ENCODE data around the gene MED6.

Gene MED6, protein sequence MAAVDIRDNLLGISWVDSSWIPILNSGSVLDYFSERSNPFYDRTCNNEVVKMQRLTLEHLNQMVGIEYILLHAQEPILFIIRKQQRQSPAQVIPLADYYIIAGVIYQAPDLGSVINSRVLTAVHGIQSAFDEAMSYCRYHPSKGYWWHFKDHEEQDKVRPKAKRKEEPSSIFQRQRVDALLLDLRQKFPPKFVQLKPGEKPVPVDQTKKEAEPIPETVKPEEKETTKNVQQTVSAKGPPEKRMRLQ

DNA sequence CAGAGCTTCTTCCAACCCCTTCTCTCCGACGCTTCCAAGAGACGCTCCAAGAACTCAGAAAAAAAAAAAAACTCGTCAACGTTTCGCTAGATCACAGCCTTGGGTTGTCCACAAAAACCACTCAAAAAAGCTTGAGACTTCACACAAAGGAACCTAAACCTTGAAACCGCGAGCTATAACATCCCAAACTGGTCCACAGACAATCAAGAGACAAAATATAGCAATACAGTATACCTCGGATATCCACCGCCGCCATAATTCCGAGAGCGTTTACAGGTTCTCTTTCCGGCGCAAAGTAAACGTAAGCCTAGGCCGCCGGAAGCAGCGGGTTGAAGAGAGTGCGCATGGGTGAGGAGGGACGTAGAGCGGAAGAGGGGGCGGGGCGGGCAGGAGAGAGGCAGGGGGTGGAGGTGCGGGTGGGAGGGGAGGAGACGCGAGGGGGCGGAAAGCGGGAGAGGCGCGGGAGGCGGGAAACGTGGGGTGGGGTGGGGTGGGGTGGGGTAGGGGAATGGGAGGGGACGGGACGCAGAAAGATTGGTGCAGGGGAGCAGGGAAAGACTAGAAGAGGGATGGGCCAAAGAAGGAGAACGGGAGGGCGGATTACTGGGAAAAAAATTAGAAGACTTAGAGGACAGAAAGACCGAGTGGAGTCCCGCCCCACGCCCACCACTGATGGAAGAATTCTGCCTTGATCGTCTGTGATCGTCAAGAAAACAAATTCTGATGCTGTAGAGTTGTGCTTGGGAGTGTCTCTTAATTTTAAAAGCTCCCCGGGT, at the start of gene MED6:
MED6 (minus strand) TSS at position 274 of the 776 bp plus-strand sequence; CDS start at position 256, 18 bp downstream.
- H3K4me3 ChIP-seq (ENCODE audit: low read depth, low read length), result peak within 1 kb of the TSS; percentile 99

DNA sequence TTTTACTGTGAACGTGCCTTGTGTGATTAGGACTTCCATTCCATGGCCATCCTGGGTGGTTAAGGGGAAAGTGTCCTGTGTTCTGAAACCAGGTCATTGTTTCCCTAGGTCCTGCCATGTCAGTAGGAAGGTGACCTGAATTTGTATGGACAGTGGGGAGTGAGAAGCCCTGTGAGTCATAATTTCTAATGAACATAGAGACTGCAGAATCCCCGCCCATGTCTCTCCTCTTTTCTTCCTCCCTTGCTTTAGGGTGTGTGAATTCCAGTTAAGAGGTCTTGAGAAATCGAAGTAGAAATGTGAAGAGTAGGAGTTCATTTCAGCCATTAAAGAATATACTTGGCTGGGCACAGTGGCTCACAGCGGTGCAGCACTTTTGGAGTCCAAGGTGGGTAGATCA, 49.3 kb upstream of the MED6 start:
- H3K4me3 ChIP-seq (ENCODE audit: low read depth, low read length), result no peak overlapping the region

DNA sequence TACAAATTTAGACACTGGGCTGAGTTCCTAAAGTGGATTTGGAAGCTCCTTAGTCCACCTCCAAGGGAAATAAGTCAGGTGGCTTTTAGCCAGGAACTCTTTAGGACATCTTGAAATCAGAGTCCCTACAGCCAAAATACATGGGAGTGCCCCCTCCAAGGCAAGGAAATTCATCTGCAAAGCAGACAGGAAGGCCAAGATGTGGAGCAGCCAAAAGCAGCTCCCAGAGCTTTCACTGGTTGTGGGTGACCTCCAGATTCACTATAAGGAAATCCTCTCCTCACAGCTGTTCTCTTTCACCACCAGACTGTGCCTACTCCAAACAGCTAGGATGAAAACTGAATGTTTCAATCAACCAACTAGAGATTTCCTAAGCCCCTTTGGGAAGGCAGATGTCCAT, 47.9 kb upstream of the MED6 start:
- H3K4me3 ChIP-seq (ENCODE audit: low read depth, low read length), result no peak overlapping the region

DNA sequence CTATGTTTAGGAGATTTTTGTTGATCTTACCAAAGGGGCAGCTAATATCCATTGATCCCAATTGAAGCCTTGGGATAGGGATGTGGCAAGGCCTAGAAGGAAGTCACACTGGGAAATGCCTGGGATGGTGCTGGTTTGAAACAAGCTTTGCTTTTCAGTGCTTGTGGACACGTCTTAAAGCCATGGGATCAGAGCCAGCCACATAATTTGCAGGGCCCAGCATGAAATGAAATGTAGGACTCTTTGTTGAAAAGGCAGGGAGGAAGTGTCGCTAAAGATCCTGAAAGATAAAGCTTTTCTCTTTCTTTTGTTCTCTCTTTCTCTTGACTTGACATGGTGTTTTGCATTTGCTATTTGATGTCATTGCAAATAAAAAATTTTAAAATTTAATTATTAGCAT, 46.2 kb upstream of the MED6 start:
- H3K4me3 ChIP-seq (ENCODE audit: low read depth, low read length), result no peak overlapping the region

DNA sequence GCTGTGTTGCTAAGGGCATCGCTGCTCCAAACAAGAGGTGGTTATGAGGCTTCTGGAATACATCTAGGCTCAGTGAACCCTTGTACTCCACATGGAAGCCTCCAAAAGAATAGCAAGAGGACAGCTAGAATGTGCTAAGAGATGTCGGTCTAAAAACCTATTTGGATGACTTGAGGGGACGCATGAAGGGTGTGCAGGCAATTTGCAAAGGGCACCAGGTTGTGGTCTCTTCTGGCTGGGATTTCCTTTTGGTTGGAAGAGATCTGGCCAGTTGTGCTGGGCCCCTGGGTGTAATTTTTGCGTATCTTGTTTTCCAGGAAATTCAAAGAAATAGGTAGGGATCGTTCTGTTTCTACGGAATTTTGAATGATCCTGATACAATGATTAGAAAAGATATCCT, 45.4 kb upstream of the MED6 start:
- no peak overlapping the region for H3K4me3 ChIP-seq (ENCODE audit: low read depth, low read length)

DNA sequence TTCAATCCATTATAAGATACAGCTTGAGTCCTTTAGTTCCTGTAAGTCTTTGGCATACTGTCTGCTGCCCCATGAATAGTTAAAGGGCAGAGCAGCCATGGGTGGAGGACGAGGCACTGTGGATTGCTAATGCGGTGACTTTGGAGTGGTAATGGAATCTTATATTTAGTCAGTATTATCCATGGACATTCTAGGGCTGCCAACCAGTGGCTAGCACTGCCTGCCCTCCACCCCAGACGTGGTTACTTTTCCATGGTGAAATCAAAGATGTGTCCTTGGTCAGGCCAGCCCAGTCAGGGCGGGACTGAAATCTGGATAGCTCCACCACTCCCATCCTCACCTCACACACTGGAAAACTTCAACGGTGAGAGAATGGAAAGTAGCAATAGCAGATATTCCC, 43.5 kb upstream of the MED6 start:
- no peak overlapping the region for H3K4me3 ChIP-seq (ENCODE audit: low read depth, low read length)

DNA sequence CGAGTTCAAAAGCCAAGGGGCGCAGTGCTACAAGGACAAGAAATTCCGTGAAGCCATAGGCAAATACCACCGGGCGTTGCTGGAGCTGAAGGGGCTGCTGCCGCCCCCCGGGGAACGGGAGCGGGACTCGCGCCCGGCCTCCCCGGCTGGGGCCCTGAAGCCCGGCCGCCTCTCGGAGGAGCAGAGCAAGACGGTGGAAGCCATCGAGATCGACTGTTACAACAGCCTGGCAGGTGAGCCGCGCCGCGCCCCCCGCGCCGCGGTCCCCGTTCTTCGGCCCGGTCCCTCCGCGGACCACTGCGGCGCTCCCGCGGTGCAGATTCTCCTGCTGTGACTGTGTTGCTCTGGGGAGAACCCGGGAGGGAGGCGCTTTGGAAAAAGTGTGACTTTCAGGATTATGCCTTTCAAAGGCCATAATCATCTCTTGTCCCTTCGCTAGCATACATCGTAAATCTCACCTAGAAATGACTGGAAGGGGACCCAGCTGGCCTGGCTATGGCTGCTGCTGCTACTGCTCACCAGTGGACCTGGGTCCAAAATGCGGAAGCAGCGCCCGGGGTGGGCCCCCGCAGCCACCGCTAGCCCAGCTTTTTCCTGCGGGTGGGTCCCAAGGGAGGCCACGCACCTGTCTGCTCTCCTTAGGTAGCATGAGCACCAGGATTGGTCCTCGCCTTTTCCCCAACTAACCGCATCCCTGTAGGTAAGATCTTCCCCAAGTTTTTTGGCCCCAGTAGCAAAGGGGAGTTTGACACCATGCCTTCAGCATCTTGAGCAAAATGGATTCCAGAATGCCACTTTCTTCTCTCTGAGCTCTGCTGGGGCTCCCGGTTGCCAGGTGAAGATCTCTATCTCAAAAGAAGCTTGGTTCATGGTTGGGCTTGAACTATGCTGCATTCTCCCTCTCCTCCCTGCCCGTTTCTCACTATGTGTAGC, 42.1 kb upstream of the MED6 start:
- peak overlapping the region; percentile 86 for H3K4me3 ChIP-seq (ENCODE audit: low read depth, low read length)

DNA sequence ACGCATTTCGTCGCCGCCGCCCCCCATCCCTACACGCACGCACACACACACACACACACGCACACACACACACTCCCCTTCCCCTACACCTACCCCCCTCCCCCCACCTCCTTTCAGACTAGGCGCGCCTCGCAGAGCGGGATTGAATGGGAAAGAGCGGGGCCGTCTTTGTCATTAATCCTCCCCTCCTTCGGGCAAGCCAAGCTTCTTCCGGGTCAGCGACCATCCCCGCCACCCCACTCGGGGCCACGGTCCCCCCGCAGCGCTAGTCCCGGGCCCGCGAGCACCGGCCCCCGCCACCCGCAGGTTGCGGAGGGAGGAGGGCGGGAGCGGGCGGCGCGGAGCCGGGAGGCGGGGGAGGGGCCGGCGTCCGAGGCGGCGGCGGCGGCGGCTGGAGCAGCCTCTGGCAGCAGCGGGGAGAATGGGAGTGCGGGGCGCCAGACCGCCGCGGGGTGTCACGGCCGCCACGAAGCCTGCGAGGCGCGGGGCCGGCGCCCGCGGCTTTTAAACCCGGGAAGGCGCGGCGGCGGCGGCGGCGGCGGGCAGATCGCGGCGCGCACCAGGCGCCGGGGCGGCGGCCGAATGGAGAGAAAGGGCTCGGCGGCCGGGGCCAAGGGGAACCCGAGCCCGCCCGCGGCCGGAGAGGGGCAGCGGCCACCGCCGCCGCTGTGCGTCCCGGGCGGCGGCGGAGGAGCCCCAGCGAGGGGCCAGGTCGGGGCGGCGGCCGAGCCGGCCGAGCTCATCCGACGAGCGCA, 41.3 kb upstream of the MED6 start, which contains the start of gene TTC9:
TTC9 (plus strand) TSS at position 369 of the 755 bp plus-strand sequence; CDS start at position 583, 214 bp downstream.
- peak within 1 kb of the TSS; percentile 86 for H3K4me3 ChIP-seq (ENCODE audit: low read depth, low read length)

DNA sequence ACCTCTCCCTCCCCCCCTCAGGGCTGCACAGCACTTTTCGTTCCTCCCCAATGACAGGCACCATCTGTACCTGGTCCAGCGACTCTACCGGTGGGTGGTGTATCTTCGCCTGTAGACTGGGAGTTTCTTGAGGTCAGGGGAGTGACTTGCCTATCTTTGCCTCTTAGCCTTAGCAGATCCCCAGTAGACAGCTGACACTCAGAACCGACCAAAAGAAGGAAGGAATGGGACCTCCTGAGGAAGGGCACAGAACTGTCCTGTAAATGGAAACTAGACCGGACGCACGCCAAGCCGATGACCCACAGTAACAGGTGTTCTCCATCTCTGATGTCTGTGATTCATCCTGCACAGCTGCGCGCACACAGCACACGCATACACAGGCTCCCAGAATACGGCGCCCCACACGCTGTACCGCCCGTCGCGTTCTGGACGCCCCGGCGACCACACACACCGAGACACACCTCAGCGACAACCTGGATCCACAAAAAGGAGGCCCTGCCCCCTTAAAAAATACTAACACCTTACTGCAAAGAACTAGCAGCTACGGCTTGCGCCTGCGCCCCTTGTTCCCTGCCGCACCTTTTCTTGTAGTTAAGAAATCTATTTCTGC, 40.6 kb upstream of the MED6 start:
- peak overlapping the region; percentile 86 for H3K4me3 ChIP-seq (ENCODE audit: low read depth, low read length)

DNA sequence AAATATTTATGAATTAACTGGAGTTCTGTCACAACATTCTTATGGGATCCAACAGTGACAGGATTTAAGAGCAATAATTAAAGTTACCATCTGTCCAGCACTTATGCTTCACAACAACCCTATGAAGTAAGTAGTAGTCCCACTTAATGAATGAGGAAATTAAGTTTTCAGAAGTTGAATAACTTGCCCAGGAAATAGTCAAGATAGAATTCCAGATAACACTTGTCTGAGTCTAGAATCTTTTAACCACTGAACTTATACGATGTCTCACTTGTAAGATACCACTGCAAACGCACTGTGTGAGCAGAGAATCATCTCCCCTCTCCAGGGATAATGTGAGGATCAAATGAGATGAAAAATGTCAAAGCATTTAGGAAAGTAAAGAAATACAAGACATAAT, 38.0 kb upstream of the MED6 start:
- no peak overlapping the region for H3K4me3 ChIP-seq (ENCODE audit: low read depth, low read length)

DNA sequence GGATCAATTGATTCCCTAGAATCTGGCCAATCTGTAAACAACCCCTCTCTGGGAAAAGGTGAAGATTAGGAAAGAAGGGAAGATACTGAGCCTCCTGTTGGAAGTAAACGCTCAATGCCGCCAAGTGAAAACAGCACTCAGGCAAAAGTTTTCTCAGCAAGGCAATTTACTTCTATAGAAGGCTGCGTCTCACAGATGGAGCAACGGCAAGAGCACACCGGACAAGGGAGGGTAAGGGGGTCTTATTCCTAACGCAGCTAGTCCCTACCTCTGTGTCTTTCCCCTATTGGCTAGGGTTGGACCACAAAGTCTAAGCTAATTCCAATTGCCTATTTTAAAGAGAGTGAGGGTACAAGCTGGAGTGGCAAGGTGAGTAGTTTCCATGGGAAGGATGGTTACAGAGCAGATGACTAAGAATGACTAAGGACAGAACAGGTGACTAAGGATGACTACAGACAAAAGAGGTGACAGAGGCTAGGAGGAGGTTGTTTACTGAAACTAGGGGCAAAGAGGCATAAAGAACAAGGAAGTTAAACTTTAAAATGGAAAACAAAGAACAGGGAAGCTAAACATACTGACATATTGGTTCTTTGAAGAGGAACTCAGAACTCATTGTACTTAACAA, 35.6 kb upstream of the MED6 start:
- no peak overlapping the region for H3K4me3 ChIP-seq (ENCODE audit: low read depth, low read length)

DNA sequence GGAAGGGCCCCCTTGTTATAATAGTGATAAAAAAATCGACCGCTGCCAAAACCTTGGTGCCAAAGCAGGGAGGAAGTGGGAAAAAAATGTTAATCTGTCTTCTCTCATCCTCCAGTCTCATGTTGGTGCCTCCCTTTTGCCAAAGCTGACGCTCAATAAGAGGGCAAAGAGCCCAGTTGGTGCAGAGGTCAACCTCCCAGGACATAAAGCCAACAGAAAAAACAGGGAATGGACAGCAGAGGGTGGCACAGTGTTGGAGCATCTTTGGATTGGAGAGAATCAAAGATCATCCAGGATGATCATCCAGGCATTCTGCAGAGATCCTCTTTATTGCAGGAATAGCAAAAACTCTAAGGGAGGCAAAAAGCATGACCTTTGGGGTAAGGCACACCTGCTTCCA, 31.5 kb upstream of the MED6 start:
- H3K4me3 ChIP-seq (ENCODE audit: low read depth, low read length), result no peak overlapping the region

DNA sequence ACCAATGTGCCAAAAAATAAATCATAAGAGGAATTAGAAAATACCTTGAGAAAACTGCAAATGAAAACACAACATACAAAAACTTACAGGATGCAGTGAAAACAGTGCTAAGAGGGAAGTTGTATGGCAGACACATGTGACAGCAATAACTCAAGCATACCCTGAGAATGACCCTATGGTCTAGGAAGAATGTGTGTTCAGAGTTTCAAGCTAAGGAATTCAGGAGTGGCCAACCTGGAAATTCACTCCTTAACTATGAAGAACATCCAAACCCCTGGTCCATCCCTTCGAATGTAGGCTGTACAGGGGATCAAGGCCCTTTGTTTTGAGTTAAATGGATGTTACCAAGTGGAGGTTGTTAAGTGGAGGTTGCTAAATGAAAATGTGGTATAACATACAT, 24.5 kb upstream of the MED6 start:
- H3K4me3 ChIP-seq (ENCODE audit: low read depth, low read length), result no peak overlapping the region

DNA sequence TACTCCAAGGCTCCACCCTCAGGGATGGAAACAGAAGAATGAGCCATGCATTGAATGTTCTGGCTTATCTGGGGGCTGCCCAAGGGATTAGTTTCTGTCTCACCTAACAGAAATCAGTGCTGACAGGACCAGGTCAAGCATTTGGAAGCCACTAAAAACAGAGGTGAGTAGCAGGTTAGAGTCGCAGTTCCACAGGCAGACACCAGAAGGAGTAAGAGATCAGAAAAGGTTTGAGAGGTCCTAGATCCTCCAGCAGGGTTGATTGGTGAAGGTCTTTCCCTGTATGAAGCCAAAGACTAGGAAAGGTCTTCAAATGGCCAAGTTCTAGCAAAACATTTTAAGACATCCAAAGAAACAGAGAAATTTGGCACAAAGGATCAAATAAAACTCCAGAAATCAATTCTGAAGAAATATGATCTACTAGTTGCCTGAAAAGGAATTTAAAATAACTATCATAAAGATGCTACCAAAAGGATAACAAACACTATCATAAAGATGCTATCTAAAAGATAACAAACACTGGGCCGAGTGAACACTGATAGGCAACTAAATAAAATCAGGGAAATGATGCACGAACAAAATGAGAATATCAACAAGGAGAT, 21.8 kb upstream of the MED6 start:
- H3K4me3 ChIP-seq (ENCODE audit: low read depth, low read length), result no peak overlapping the region

DNA sequence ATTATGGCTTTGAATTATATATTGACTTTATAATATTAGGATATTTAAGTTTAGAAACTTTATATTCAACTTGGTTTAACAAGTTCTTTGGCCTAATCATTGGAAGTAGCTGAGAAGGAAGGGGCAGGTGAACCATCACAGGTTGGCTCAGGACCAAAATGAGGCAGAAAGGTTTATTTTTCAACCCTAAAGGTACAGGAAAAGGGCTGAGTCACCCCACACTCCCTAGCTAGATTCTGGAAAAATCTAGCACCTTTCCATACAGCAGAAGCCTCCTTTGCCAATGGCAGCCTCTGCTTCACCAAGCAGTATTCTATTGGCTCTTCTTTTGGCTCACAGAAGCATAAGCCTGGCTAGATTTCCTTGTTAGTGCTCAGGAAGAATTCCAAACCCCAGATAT, 19.3 kb upstream of the MED6 start:
- no peak overlapping the region for H3K4me3 ChIP-seq (ENCODE audit: low read depth, low read length)

DNA sequence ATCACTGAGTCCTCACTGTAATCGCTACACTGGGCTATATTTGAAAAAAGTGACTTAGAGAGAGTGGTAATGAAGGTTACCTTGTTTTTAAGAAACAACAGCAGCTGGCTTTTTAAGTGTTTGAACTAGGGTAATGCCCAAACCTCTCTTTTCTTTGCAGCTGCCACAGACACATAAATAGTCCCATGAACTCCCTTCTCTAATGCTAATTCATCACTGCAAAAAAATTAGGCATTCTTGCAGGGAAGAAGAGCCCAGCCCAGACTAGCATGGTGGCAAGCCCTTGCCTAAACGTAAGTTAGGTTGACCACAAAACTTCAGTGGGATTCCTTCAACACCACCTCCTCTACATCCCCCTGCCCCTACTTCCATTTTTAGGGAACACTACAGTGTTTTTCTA, 17.9 kb upstream of the MED6 start:
- no peak overlapping the region for H3K4me3 ChIP-seq (ENCODE audit: low read depth, low read length)

DNA sequence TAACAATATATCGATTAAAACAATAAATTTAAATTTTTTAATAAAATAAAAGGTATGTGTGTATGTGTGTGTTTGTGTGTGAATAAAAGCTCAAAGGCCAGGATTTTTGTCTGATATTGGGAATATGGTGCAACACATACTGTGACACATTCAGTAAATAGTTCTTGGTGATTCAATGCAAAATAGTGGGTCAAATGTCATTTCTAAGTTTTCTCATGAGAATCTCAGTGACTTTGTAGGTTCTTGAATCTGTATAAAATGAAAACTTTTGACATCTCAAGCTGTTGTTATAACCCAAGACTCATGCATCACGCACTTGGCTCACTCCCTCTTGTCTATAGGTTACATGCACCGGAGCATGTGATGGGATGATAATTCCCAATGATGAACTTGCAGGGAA, 16.2 kb upstream of the MED6 start:
- no peak overlapping the region for H3K4me3 ChIP-seq (ENCODE audit: low read depth, low read length)

DNA sequence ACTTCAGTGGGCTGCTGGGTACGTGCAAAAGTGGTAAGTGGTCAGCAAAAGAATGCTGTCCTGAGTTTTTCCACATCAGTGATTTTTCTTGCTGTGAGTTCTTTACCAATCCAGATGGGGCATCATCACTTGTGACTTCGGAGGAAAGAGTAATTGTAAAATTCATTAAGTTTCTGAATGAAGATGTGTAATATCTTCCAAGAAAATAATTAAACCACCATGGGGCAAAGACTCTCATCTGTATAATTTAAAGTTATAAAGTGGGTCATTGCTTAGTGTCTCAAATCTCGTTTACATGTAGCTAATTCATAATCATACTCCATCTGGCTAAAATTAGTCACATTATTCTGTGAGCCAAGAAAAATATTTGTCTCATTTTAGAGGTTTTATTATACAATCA, 10.8 kb upstream of the MED6 start:
- no peak overlapping the region for H3K4me3 ChIP-seq (ENCODE audit: low read depth, low read length)

DNA sequence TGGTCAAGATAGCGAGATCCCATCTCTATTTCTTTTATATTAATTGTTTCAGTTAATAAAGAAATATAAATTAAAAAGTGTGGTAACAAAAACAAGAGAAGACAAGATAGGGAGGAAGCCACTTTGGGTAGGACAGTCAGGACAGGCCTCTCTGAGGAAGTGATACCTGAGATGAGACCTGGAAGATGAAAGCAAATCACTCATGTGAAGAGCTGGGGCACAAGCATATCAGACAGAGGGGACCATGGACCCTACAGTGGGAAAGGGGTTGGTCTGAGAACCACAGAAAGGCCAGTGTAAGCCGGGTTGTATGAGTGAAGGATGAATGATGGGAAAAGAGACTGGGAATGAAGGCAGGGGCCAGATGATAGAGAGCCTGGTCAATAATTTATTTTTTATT, 1.8 kb upstream of the MED6 start:
- no peak overlapping the region for H3K4me3 ChIP-seq (ENCODE audit: low read depth, low read length)
